Measurements from ENCODE around the gene DUOXA2. TPM values are rescaled to one million over a fixed set of nuclear protein-coding genes. Genes with fewer than 3 reads are reported as not detected.

The DUOXA2 gene
- total and polyA plus RNA-seq, 9 donors = not detected

DNA sequence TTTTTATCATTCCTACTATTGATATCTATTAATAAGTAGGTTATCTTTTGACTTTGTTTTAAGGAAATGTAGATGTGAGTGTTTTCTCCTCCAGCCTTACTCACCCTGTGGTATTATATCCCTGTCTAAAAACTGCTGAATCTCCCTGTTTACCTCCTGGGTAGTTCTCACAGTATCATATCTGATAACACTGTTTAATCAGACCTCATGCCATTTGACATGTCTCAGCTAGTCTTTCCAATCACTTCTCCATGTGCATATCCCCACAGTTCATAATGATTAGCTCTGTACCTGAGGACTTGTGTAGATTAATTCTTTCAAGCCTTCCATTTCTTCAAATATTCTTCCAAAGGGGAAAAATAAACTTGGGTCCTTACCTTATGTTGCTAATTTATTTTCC, 30.9 kb upstream of the DUOXA2 start:
- peaks cover 3% of the 10 kb centered on the region for H3K27me3 ChIP-seq (ENCODE audit: control insufficient read depth, insufficient read depth, low read length)
- no peaks in the 10 kb centered on the region for H3K36me3 ChIP-seq (ENCODE audit: control insufficient read depth, insufficient read depth, low read length)
- no peaks in the 10 kb centered on the region for H3K9me3 ChIP-seq (replicated peaks; ENCODE audit: control insufficient read depth, low read depth, low read length)
- no peak overlapping the region for H3K27ac ChIP-seq (ENCODE audit: low read length)
- no peak overlapping the region for H3K4me3 ChIP-seq (ENCODE audit: low read length)
- no peak for DNase-seq
- no peaks in the 10 kb centered on the region for H3K4me1 ChIP-seq (ENCODE audit: control insufficient read depth, insufficient read depth, low read length)

DNA sequence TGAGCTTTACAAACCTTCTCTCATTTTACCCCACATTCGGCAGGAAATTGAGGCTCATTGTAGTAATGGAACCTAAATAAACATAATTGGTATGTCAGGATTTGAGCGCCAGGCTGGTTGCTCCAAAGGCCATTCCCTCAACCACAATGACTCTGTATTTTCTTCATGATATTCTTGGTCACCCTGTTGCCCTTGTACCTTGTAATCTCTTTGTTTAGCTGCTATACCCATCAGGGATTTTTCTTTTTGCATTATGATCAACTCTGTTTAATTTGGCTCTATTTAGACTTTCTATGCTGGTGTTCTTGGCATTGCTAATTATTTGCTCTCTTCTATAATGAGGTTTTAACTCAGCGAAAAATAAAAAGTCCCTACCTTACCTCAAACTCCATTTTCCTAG, 30.0 kb upstream of the DUOXA2 start:
- Histone ChIP-seq H3K36me3 (ENCODE audit: control insufficient read depth, insufficient read depth, low read length) (no peaks in the 10 kb centered on the region), H3K4me3 (ENCODE audit: low read length) (no peak overlapping the region), H3K9me3 (replicated peaks; ENCODE audit: control insufficient read depth, low read depth, low read length) (no peaks in the 10 kb centered on the region), H3K4me1 (ENCODE audit: control insufficient read depth, insufficient read depth, low read length) (no peaks in the 10 kb centered on the region), H3K27ac (ENCODE audit: low read length) (no peak overlapping the region), H3K27me3 (ENCODE audit: control insufficient read depth, insufficient read depth, low read length) (peaks cover 10% of the 10 kb centered on the region)
- no peak for DNase-seq
- no CpG with 5 or more reads among the region's 3 CpGs for WGBS (ENCODE audit: insufficient coverage)

DNA sequence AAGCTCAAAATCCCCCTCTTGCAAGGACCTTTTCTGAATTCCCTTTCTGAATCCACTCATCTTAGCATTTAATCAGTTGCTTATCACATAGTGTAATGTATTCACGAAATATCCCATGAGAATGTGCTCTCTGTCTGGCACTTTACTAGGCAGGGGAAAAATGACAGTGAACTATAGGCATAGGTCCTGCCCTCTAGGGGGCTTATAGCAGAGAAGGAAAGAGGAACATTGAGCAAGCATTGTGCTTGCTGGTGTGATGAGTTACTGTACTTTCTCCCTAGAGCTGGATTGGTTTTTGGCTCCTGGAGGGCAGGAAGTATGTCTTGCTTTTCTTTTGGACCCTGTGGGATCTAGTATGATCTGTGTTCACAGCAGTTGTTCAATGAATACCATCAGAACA, 26.6 kb upstream of the DUOXA2 start:
- DNase-seq = no peak
- peaks cover 17% of the 10 kb centered on the region for H3K27me3 ChIP-seq (ENCODE audit: control insufficient read depth, insufficient read depth, low read length)
- no peaks in the 10 kb centered on the region for H3K36me3 ChIP-seq (ENCODE audit: control insufficient read depth, insufficient read depth, low read length)
- no peaks in the 10 kb centered on the region for H3K4me1 ChIP-seq (ENCODE audit: control insufficient read depth, insufficient read depth, low read length)
- no CpG with 5 or more reads among the region's 1 CpG for WGBS (ENCODE audit: insufficient coverage)
- no peak overlapping the region for H3K4me3 ChIP-seq (ENCODE audit: low read length)
- no peak overlapping the region for H3K27ac ChIP-seq (ENCODE audit: low read length)
- H3K9me3 ChIP-seq (replicated peaks; ENCODE audit: control insufficient read depth, low read depth, low read length) = no peaks in the 10 kb centered on the region

DNA sequence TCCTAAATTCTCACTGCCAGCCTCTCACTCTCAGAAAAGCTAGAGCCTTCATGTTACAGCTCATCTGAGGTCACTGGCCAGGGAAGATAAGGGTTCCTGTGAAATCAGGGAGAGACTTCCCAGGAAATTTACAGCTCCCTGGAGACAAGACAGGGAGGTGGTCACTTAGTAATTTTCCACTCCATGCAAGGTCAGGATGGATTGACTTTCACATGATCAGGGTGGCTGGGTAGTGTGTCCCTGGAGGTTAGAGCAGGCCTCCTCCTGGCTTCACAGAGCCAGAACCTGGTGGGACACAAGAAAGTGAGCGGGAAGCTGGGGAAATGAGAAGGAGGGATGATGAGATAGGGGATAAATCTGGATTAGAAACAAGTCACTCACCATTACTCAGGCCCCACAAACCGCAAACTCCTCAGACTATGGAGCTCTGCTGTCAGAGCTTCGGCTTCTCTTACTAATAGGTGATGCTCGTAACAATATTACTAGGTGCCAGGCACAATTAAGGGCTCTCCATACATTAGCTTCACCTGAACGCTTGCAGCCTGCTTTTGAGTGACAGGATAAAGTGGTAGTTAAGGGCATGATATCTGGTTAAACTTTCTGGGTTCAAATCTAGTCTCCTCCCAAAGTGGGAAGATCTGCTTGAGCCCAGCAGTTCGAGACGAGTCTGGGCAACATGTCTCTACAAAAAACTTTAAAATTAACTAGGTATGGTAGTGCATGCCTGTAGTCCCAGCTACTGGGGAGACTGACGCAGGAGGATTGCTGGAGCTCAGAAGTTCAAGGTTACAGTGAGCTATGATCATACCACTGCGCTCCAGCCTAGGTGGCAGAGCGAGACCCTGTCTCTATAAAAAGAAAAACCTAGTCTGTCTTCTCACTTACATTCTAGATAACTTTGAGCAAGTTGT, 25.1 kb upstream of the DUOXA2 start:
- Histone ChIP-seq H3K9me3 (replicated peaks; ENCODE audit: control insufficient read depth, low read depth, low read length) (no peaks in the 10 kb centered on the region), H3K4me3 (ENCODE audit: low read length) (no peak overlapping the region), H3K27ac (ENCODE audit: low read length) (no peak overlapping the region), H3K36me3 (ENCODE audit: control insufficient read depth, insufficient read depth, low read length) (no peaks in the 10 kb centered on the region), H3K27me3 (ENCODE audit: control insufficient read depth, insufficient read depth, low read length) (peaks cover 18% of the 10 kb centered on the region), H3K4me1 (ENCODE audit: control insufficient read depth, insufficient read depth, low read length) (no peaks in the 10 kb centered on the region)
- no peak for DNase-seq
- WGBS (ENCODE audit: insufficient coverage) = 83% methylated on average over 1 of the region's 10 CpGs

DNA sequence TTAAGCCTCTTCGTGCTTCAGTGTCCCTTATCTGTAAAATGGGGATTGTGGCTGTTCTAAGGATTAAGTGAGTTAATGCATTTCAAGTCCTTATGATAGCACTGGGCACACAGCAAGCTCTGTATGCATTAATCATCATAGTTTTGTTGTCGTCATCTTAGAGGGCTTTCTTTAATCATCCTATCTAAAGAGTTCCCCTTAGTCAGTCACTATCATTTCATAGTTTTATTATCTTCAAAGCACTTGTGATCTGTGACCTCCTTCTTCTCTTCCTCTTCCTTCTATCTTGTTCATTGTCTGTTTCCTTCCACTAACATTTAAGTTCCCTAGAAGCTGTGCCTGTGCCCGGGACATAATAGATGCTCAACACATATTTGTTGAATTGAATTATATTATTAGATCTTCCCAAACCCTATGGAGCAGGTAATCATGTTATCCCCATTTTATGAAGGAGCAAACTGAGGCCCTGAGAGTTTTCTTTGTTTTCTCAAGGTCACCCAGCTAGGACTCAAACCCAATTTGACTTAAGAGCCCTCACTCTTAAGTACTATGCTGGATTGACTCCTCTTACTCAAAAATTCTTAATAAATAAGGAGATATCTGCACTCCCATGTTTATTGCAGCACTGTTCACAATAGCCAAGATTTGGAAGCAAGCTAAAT, 24.3 kb upstream of the DUOXA2 start:
- Histone ChIP-seq H3K9me3 (replicated peaks; ENCODE audit: control insufficient read depth, low read depth, low read length) (no peaks in the 10 kb centered on the region), H3K27me3 (ENCODE audit: control insufficient read depth, insufficient read depth, low read length) (peaks cover 18% of the 10 kb centered on the region), H3K4me3 (ENCODE audit: low read length) (no peak overlapping the region), H3K36me3 (ENCODE audit: control insufficient read depth, insufficient read depth, low read length) (no peaks in the 10 kb centered on the region), H3K4me1 (ENCODE audit: control insufficient read depth, insufficient read depth, low read length) (no peaks in the 10 kb centered on the region), H3K27ac (ENCODE audit: low read length) (no peak overlapping the region)
- WGBS (ENCODE audit: insufficient coverage) = 57% methylated on average over 1 of the region's 3 CpGs
- no peak for DNase-seq

DNA sequence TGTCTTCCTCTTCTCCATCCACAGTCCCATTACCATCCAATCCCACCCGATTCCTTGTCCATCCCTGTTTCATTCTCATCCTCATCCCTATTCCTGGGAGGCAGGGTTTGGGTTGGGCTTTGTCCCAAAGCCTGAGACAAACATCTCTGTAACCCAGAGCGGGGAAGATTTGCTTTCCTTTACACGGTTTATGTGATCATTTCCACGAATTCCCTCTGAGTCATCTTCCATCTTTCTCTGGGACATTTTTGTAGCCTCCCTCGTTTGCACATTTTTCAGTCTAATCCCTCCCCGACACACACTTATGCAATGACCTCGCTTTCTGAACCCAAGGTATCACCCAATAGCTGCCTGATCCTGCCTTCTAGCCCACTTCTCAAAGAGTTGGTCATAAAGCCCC, 23.0 kb upstream of the DUOXA2 start:
- no peak overlapping the region for H3K27ac ChIP-seq (ENCODE audit: low read length)
- H3K4me3 ChIP-seq (ENCODE audit: low read length) = no peak overlapping the region
- H3K4me1 ChIP-seq (ENCODE audit: control insufficient read depth, insufficient read depth, low read length) = no peaks in the 10 kb centered on the region
- 55% methylated on average over 6 of the region's 7 CpGs for WGBS (ENCODE audit: insufficient coverage)
- no peak for DNase-seq
- H3K9me3 ChIP-seq (replicated peaks; ENCODE audit: control insufficient read depth, low read depth, low read length) = no peaks in the 10 kb centered on the region
- peaks cover 18% of the 10 kb centered on the region for H3K27me3 ChIP-seq (ENCODE audit: control insufficient read depth, insufficient read depth, low read length)
- no peaks in the 10 kb centered on the region for H3K36me3 ChIP-seq (ENCODE audit: control insufficient read depth, insufficient read depth, low read length)

DNA sequence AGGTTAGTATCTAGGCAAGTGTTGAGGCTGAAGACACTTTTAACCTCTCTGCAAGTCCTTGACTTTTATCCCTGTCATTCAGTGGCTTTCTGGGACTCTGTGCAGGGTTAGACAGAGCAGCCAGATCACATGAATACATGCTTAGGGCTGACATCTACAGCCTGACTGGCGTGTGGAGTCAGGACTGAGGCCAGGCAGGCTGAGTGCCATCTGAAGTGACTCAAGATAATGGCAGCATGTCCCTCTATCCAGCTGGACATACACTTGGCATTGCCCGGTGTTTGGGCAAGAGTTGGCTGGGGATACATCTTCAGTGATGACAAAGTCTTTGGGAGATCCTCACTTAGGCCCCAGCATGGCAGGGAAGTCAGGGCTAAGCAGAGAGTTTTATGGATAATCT, 22.6 kb upstream of the DUOXA2 start:
- H3K9me3 ChIP-seq (replicated peaks; ENCODE audit: control insufficient read depth, low read depth, low read length) = no peaks in the 10 kb centered on the region
- DNase-seq = no peak
- WGBS (ENCODE audit: insufficient coverage) = 86% methylated on average over 2 of the region's 2 CpGs

DNA sequence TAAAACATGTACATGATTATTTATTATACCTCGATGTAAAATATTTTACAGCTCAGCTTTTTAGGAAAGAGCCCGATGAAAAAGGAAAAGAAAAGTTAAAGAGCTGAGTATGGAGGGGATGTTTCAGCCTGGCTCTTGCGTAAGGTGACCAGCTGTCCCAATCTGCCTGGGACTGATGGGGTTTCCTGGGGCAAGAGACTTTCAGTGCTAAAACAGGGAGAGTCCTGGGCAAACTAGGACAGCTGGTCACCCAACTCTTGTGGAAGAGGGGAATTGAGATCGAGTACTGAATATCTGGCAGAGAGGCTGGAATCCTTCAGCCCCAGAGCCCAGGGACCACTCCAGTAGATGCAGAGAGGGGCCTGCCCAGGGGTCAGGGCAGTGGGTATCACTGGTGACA, 21.1 kb upstream of the DUOXA2 start:
- DNase-seq = no peak
- no peak overlapping the region for H3K4me3 ChIP-seq (ENCODE audit: low read length)
- 91% methylated on average over 3 of the region's 4 CpGs for WGBS (ENCODE audit: insufficient coverage)

More for the DNA sequence above, 22.6 kb upstream of the DUOXA2 start:
- Histone ChIP-seq H3K27ac (ENCODE audit: low read length) (no peak overlapping the region), H3K36me3 (ENCODE audit: control insufficient read depth, insufficient read depth, low read length) (no peaks in the 10 kb centered on the region), H3K4me1 (ENCODE audit: control insufficient read depth, insufficient read depth, low read length) (no peaks in the 10 kb centered on the region), H3K4me3 (ENCODE audit: low read length) (no peak overlapping the region), H3K27me3 (ENCODE audit: control insufficient read depth, insufficient read depth, low read length) (peaks cover 18% of the 10 kb centered on the region)

DNA sequence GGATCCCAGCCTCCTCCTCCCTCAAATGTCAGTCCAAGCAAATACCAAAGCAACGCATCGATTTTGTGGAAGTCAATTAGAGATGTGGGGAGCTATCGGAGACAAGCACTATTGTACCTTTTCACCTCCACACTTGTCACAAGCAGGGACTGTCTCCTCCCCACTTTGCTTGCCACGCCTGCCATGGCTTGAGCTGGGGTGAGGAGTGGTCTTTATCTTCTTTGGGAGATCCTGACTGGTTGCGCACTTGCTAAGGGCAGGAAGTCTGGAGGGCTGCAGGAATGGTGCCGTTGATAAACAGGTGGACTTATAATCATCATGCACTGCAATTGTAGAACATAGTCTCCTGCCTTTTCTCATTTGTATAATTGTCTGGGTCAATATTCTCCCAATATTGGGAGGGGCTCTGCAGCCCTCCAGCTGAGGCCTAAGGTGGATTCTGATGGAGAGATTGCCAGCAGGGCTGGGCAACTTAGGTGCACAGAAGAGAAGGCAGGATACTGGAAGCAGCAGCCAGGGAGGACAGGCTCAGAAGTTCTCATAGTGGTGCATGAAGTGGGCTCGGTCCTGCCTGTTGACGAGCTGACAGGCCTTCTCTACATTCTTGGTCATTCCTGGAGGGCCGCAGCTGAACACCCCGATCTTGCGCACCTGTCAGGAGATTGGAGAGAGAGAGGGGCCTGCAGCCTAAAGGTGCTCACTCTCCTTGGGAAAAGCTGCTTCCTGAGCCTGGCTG, 20.3 kb upstream of the DUOXA2 start:
- Histone ChIP-seq H3K27me3 (ENCODE audit: control insufficient read depth, insufficient read depth, low read length) (peaks cover 12% of the 10 kb centered on the region), H3K9me3 (replicated peaks; ENCODE audit: control insufficient read depth, low read depth, low read length) (no peaks in the 10 kb centered on the region), H3K4me1 (ENCODE audit: control insufficient read depth, insufficient read depth, low read length) (no peaks in the 10 kb centered on the region), H3K36me3 (ENCODE audit: control insufficient read depth, insufficient read depth, low read length) (no peaks in the 10 kb centered on the region), H3K4me3 (ENCODE audit: low read length) (no peak overlapping the region), H3K27ac (ENCODE audit: low read length) (no peak overlapping the region)
- DNase-seq = no peak
- WGBS (ENCODE audit: insufficient coverage) = 81% methylated on average over 3 of the region's 11 CpGs

More for the DNA sequence above, 21.1 kb upstream of the DUOXA2 start:
- no peaks in the 10 kb centered on the region for H3K4me1 ChIP-seq (ENCODE audit: control insufficient read depth, insufficient read depth, low read length)
- peaks cover 18% of the 10 kb centered on the region for H3K27me3 ChIP-seq (ENCODE audit: control insufficient read depth, insufficient read depth, low read length)
- no peak overlapping the region for H3K27ac ChIP-seq (ENCODE audit: low read length)
- no peaks in the 10 kb centered on the region for H3K36me3 ChIP-seq (ENCODE audit: control insufficient read depth, insufficient read depth, low read length)
- H3K9me3 ChIP-seq (replicated peaks; ENCODE audit: control insufficient read depth, low read depth, low read length) = no peaks in the 10 kb centered on the region

DNA sequence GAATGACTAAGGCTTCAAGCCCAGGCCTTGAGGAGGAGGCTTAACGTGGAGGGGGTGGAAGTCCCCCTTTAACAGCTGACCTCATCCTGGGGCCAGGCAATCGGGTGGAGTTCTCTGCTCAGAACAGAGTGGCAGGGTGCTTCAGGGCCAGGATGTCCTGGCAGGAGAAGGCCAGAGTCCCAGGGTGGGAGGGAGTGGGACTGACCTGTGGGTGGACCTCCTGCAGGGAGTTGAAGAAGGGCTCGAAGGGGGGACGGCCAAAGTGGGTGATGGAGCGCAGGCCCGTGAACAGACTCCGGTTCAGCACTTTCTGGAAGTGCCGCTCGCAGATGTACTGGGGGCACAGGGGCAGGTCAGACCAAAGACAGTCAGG, 19.8 kb upstream of the DUOXA2 start:
- Histone ChIP-seq H3K27me3 (ENCODE audit: control insufficient read depth, insufficient read depth, low read length) (peaks cover 9% of the 10 kb centered on the region), H3K9me3 (replicated peaks; ENCODE audit: control insufficient read depth, low read depth, low read length) (no peaks in the 10 kb centered on the region), H3K36me3 (ENCODE audit: control insufficient read depth, insufficient read depth, low read length) (no peaks in the 10 kb centered on the region), H3K4me3 (ENCODE audit: low read length) (no peak overlapping the region), H3K4me1 (ENCODE audit: control insufficient read depth, insufficient read depth, low read length) (no peaks in the 10 kb centered on the region), H3K27ac (ENCODE audit: low read length) (no peak overlapping the region)
- 63% methylated on average over 9 of the region's 9 CpGs for whole genome bisulfite sequencing (ENCODE audit: insufficient coverage)
- no peak for DNase-seq
